ENCODE data around the gene AGBL4.

The AGBL4 gene

GRCh38 chr1:48627486-48627885, 1396.3 kb downstream of the AGBL4 start:
- DNase-seq, result no peak

- DNase-seq, result no peak
Measured at GRCh38 chr1:48619539-48619938, 1404.2 kb downstream of the AGBL4 start.

GRCh38 chr1:48617252-48617651, 1406.5 kb downstream of the AGBL4 start:
- no peak for DNase-seq

GRCh38 chr1:48616710-48617109, 1407.0 kb downstream of the AGBL4 start:
- no peak for DNase-seq

- DNase-seq, result no peak
Measured at GRCh38 chr1:48611841-48612240, 1411.9 kb downstream of the AGBL4 start.

- no peak for DNase-seq
Measured at GRCh38 chr1:48610628-48611542, 1412.9 kb downstream of the AGBL4 start.

GRCh38 chr1:48608882-48609281, 1414.9 kb downstream of the AGBL4 start:
- no peak for DNase-seq

- DNase-seq, result no peak
Measured at GRCh38 chr1:48603222-48603621, 1420.5 kb downstream of the AGBL4 start.

- DNase-seq, result no peak
Measured at GRCh38 chr1:48602349-48602748, 1421.4 kb downstream of the AGBL4 start.

- no peak for DNase-seq
Measured at GRCh38 chr1:48600182-48600581, 1423.6 kb downstream of the AGBL4 start.

GRCh38 chr1:48597663-48598062, 1426.1 kb downstream of the AGBL4 start:
- DNase-seq, result no peak

GRCh38 chr1:48596046-48596445, 1427.7 kb downstream of the AGBL4 start:
- no peak for DNase-seq

- DNase-seq, result no peak
Measured at GRCh38 chr1:48595613-48596012, 1428.1 kb downstream of the AGBL4 start.

- DNase-seq, result no peak
Measured at GRCh38 chr1:48592330-48592729, 1431.4 kb downstream of the AGBL4 start.

- DNase-seq, result no peak
Measured at GRCh38 chr1:48591181-48591580, 1432.6 kb downstream of the AGBL4 start.

GRCh38 chr1:48588061-48588460, 1435.7 kb downstream of the AGBL4 start:
- no peak for DNase-seq

- no peak for DNase-seq
Measured at GRCh38 chr1:48582408-48582807, 1441.3 kb downstream of the AGBL4 start.

GRCh38 chr1:48581270-48581669, 1442.5 kb downstream of the AGBL4 start:
- no peak for DNase-seq

GRCh38 chr1:48576565-48576964, 1447.2 kb downstream of the AGBL4 start:
- DNase-seq, result no peak

GRCh38 chr1:48572646-48573258, 1451.0 kb downstream of the AGBL4 start:
- peak; percentile 6 for DNase-seq

- DNase-seq, result no peak
Measured at GRCh38 chr1:48572134-48572533, 1451.6 kb downstream of the AGBL4 start.

GRCh38 chr1:48571303-48571987, 1452.3 kb downstream of the AGBL4 start:
- DNase-seq, result no peak

- DNase-seq, result no peak
Measured at GRCh38 chr1:48570568-48570967, 1453.2 kb downstream of the AGBL4 start.

GRCh38 chr1:48568501-48568900, 1455.3 kb downstream of the AGBL4 start:
- DNase-seq, result no peak
